ENCODE measurements around the gene LZTR1. TPM values are rescaled to one million over a fixed set of nuclear protein-coding genes. Genes with fewer than 3 reads are reported as not detected.
"Not testable (repeated sequence)": the region's sequence is repeated elsewhere in the genome, so short reads cannot be mapped to it uniquely, and the experiment has no call there.

Gene LZTR1
- total and polyA plus RNA-seq, 4 donors: 7.9 to 32.5 (median 13.2) TPM

DNA sequence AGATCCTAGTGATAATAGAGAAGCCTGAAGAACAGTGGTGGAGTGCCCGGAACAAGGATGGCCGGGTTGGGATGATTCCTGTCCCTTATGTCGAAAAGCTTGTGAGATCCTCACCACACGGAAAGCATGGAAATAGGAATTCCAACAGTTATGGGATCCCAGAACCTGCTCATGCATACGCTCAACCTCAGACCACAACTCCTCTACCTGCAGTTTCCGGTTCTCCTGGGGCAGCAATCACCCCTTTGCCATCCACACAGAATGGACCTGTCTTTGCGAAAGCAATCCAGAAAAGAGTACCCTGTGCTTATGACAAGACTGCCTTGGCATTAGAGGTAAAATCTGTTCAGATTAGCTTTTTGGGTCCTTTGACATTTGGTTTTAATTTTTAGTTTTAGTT lies 48.2 kb upstream of the LZTR1 start:
- H3K4me3 ChIP-seq (ENCODE audit: low read depth in 1 of 3, low read length in 3 of 3): no peak overlapping the region
- no peak for DNase-seq (ENCODE audit: low spot score)
- H3K27me3 ChIP-seq (ENCODE audit: control insufficient read depth in 4 of 4, insufficient read depth in 4 of 4, low read length in 3 of 4): no peaks in the 10 kb centered on the region
- H3K36me3 ChIP-seq (ENCODE audit: control insufficient read depth in 4 of 4, insufficient read depth in 3 of 4, low read depth in 1 of 4, low read length in 3 of 4): peaks cover 2 to 7% (median 3%) of the 10 kb centered on the region in 4 donors
- H3K9ac ChIP-seq (ENCODE audit: low read depth in 1 of 2, low read length in 2 of 2): no peak overlapping the region
- TF ChIP-seq SP1 (IDR thresholded peaks at IDR 0.05) (no peak), RAD21 (IDR thresholded peaks at IDR 0.05) (no peak), HNF4G (IDR thresholded peaks at IDR 0.05) (no peak), RXRA (IDR thresholded peaks at IDR 0.05) (no peak), YY1 (IDR thresholded peaks at IDR 0.05) (no peak), JUND (IDR thresholded peaks at IDR 0.05) (no peak), EGR1 (IDR thresholded peaks at IDR 0.05; ENCODE audit: low read depth in 2 of 2) (no peak), FOXA1 (IDR thresholded peaks at IDR 0.05) (no peak), GABPA (IDR thresholded peaks at IDR 0.05 in 1 of 2, conservative IDR thresholded peaks at IDR 0.05 in 1 of 2) (no peak), FOXA2 (IDR thresholded peaks at IDR 0.05) (no peak)
- TF ChIP-seq, protein P1, sequence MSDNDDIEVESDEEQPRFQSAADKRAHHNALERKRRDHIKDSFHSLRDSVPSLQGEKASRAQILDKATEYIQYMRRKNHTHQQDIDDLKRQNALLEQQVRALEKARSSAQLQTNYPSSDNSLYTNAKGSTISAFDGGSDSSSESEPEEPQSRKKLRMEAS (IDR thresholded peaks at IDR 0.05): no peak
- TF ChIP-seq, protein P2, sequence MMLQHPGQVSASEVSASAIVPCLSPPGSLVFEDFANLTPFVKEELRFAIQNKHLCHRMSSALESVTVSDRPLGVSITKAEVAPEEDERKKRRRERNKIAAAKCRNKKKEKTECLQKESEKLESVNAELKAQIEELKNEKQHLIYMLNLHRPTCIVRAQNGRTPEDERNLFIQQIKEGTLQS (IDR thresholded peaks at IDR 0.05): no peak
- TF ChIP-seq, protein P3, sequence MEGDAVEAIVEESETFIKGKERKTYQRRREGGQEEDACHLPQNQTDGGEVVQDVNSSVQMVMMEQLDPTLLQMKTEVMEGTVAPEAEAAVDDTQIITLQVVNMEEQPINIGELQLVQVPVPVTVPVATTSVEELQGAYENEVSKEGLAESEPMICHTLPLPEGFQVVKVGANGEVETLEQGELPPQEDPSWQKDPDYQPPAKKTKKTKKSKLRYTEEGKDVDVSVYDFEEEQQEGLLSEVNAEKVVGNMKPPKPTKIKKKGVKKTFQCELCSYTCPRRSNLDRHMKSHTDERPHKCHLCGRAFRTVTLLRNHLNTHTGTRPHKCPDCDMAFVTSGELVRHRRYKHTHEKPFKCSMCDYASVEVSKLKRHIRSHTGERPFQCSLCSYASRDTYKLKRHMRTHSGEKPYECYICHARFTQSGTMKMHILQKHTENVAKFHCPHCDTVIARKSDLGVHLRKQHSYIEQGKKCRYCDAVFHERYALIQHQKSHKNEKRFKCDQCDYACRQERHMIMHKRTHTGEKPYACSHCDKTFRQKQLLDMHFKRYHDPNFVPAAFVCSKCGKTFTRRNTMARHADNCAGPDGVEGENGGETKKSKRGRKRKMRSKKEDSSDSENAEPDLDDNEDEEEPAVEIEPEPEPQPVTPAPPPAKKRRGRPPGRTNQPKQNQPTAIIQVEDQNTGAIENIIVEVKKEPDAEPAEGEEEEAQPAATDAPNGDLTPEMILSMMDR (IDR thresholded peaks at IDR 0.05; ENCODE audit: low read depth, low read length, missing input control): no peak
- H3K27ac ChIP-seq (ENCODE audit: low read depth in 1 of 2, low read length in 2 of 2): no peak overlapping the region
- no peaks in the 10 kb centered on the region for H3K9me3 ChIP-seq (ENCODE audit: control insufficient read depth in 4 of 4, low read length in 3 of 4)
- peaks cover 8 to 32% (median 29%) of the 10 kb centered on the region in 4 donors for H3K4me1 ChIP-seq (ENCODE audit: control insufficient read depth in 4 of 4, insufficient read depth in 4 of 4, low read length in 3 of 4)
- WGBS: 97% methylated on average over 7 of the region's 7 CpGs

DNA sequence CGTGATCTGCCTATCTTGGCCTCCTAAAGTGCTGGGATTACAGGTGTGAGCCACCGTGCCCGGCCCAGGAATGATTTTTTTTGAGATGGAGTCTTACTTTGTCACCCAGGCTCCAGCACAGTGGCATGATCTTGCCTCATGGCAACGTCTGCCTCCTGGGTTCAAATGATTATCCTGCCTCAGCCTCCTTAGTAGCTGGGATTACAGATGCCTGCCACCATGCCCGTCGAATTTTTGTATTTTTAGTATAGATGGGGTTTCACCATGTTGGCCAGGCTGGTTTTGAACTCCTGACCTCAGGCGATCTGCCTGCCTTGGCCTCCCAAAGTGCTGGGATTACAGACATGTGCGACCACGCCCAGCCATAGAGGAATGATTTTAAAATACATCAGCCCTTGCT lies 47.0 kb upstream of the LZTR1 start:
- not testable (repeated sequence) for H3K27ac ChIP-seq (ENCODE audit: low read depth in 1 of 2, low read length in 2 of 2); H3K27me3 ChIP-seq (ENCODE audit: control insufficient read depth in 4 of 4, insufficient read depth in 4 of 4, low read length in 3 of 4); H3K4me3 ChIP-seq (ENCODE audit: low read depth in 1 of 3, low read length in 3 of 3); H3K9ac ChIP-seq (ENCODE audit: low read depth in 1 of 2, low read length in 2 of 2); H3K9me3 ChIP-seq (ENCODE audit: control insufficient read depth in 4 of 4, low read length in 3 of 4); H3K36me3 ChIP-seq (ENCODE audit: control insufficient read depth in 4 of 4, insufficient read depth in 3 of 4, low read depth in 1 of 4, low read length in 3 of 4); DNase-seq (ENCODE audit: low spot score)
- H3K4me1 ChIP-seq (ENCODE audit: control insufficient read depth in 4 of 4, insufficient read depth in 4 of 4, low read length in 3 of 4): peaks cover 6 to 34% (median 30%) of the 10 kb centered on the region in 4 donors
- 95% methylated on average over 9 of the region's 9 CpGs for WGBS

DNA sequence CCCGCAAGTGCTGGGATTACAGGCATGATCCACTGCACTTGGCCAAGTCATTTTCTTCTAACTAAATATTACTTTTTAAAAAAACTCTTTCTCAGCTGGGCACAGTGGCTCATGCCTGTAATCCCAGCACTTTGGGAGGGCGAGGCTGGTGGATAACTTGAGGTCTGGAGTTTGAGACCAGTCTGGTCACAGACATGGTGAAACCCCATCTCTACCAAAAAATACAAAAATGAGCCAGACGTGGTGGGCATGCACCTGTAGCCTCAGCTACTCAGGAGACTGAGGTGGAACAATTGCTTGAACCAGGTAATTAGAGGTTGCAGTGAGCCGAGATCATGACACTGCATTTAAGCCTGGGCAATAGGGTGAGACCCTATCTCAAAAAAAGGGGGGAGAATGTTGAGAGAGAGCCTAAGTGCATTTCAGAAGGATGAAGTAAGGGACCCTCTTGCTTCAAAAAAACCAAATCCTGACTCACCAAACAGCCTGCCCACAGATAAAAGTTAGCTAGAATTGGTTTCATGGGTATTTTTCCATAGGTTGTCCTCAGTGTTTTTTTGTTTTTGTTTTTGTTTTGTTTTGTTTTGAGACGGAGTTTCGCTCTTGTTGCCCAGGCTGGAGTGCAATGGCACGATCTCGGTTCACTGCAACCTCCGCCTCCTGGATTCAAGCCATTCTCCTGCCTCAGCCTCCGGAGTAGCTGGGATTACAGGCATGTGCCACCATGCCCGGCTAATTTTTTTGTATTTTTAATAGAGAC lies 46.1 kb upstream of the LZTR1 start:
- H3K4me1 ChIP-seq (ENCODE audit: control insufficient read depth in 4 of 4, insufficient read depth in 4 of 4, low read length in 3 of 4): peaks cover 8 to 43% (median 38%) of the 10 kb centered on the region in 4 donors
- not testable (repeated sequence) for DNase-seq (ENCODE audit: low spot score)

More for the DNA sequence above, 46.1 kb upstream of the LZTR1 start:
- not testable (repeated sequence) for H3K27me3 ChIP-seq (ENCODE audit: control insufficient read depth in 4 of 4, insufficient read depth in 4 of 4, low read length in 3 of 4); H3K9ac ChIP-seq (ENCODE audit: low read depth in 1 of 2, low read length in 2 of 2); H3K9me3 ChIP-seq (ENCODE audit: control insufficient read depth in 4 of 4, low read length in 3 of 4); H3K36me3 ChIP-seq (ENCODE audit: control insufficient read depth in 4 of 4, insufficient read depth in 3 of 4, low read depth in 1 of 4, low read length in 3 of 4); H3K4me3 ChIP-seq (ENCODE audit: low read depth in 1 of 3, low read length in 3 of 3); H3K27ac ChIP-seq (ENCODE audit: low read depth in 1 of 2, low read length in 2 of 2)
- WGBS: 68% methylated on average over 11 of the region's 11 CpGs

All from liver (tissue), 9 donors.